Kidney capillary endothelial cell (primary cell): ENCODE data around the gene WNT8B.

Experiments used
- DNase-seq: peaks from one replicate; pipeline ENCODE4 v3.0.0-alpha.2; 2018; ENCODE audit warnings: low spot score

The WNT8B gene

GRCh38 chr10:100519311-100520051 is 56.7 kb downstream of the WNT8B start, which contains the start of gene SEC31B:
Gene SEC31B (minus strand): TSS chr10:100519861. CDS start chr10:100516952, 2,909 bp downstream.
- DNase-seq: peak; percentile 33

GRCh38 chr10:100520811-100521210 is 58.0 kb downstream of the WNT8B start:
- DNase-seq: no peak

- no peak for DNase-seq
Observed at GRCh38 chr10:100522107-100522801, 59.4 kb downstream of the WNT8B start.

GRCh38 chr10:100522945-100523344 is 60.1 kb downstream of the WNT8B start:
- no peak for DNase-seq

DNA sequence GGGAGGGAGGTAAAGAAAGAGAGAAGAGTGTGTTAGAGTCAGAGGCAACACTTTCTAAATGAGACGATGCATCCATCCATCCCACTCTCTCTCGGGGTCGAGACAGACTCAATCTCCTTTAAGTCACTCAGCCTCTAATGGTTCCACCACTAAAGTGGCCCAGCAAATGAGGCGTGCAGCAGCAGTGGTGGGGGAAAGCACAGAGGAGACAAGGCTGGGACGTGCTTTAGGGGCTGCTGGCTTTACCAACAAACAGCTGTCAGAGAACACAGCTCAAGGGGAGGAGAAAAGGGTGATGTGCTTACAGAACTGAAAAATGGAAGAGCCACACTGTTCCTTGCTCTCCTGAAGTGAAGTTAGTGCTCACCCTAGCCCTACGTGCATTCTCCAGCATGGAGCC is 61.4 kb downstream of the WNT8B start:
- no peak for DNase-seq

GRCh38 chr10:100524638-100525037 is 61.8 kb downstream of the WNT8B start:
- no peak for DNase-seq

DNA sequence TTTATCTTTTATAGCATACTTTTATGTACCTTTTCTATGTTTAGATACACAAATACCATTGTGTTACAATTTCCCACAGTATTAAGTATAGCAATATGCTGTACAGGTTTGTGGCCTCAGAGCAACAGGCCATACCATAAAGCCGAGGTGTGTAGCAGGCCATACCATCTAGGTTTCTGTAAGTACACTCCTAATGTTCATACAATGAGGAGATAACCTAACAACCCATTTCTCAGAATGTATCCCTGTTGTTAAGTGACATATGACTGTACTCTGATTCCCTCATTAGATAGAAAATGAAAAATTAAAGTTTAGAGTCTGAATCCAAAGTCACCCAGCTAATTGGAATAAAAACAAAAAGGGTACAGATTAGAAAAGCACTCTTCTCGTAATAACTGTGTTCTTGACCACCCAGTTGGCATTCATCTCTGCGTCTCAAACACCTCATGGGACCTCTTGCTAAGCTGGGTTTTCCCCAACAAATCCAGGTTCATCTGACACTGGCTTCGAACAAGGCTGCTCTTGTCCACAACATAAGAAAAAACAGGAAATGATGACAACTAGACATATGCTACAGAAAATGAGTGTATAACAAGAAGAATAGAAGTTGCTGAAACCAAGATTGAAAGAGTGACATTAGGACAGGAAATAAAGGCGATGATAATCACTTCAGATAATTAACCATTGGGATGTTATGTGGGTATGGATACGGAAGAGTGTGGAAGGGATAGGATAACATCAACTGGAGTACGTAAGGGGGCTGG is 65.5 kb downstream of the WNT8B start:
- DNase-seq: no peak

- DNase-seq: no peak
Observed at GRCh38 chr10:100528921-100529474, 66.2 kb downstream of the WNT8B start.

DNA sequence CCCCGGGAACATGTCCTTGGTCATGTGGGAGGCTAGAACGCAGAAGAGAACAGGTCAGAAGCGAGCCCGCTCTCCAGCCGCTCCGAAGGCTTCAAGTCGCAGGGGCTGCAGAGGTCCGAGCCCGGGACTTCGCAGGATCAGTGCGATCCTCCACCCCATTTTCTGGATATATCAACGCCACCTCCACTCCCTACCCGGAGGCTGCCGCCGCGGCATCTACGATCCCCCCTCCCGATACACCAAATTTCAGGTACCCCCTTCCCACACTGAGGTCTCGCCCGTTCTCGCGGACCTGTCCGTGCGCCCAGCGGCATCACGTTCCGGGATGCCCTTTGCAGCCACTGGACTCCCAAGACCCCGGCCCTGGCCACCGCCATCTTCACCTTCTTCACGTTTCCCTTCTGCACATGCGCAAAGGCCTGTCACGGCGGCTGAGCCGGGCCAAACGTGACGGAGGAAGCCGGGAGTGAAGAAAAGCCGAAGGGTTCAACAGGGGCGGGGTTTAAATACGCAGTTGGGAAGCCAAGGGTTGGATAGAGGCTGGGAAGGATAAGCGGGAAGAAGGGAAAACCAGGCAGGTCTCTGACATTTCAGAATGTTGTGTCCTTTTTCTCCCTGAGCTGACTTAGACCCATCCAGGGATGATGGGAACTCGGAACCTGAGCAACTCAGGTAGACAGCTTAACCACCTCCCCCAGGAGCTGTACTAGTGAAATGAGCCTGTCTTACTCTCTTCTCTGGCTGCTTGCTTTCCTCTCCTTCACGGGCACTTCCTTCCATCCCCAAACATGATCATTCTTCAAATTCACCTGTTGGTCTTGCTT is 66.9 kb downstream of the WNT8B start, which contains the start of gene NDUFB8:
Gene NDUFB8 (minus strand): TSS at position 397 of the 824 bp plus-strand sequence. CDS start 20 bp downstream, at position 377.
- DNase-seq: peak; percentile 76

GRCh38 chr10:100531761-100532160 is 69.0 kb downstream of the WNT8B start:
- DNase-seq: no peak
